Stomach smooth muscle (tissue), 2 donors: ENCODE measurements around the gene NRTN.
"Not testable (repeated sequence)": the region's sequence is repeated elsewhere in the genome, so short reads cannot be mapped to it uniquely, and the experiment has no call there.

Experiments
- H3K27ac ChIP-seq: one replicate; pipeline ENCODE4 v1.7.0; 2013; ENCODE audit warnings: mild to moderate bottlenecking, low read length, inconsistent platforms
- H3K27me3 ChIP-seq, 2 donors: one replicate each; pipeline ENCODE4 v1.7.0; 2013; ENCODE audit warnings: low read length in 2 of 2; ENCODE audit not compliant: insufficient read depth in 2 of 2, control insufficient read depth in 1 of 2
- H3K36me3 ChIP-seq, 2 donors: one replicate each; pipeline ENCODE4 v1.7.0; 2013; ENCODE audit warnings: low read length in 2 of 2; ENCODE audit not compliant: control insufficient read depth in 2 of 2, insufficient read depth in 2 of 2
- H3K4me1 ChIP-seq: one replicate; pipeline ENCODE4 v1.7.0; 2013; ENCODE audit warnings: low read length; ENCODE audit not compliant: control insufficient read depth, insufficient read depth
- H3K4me3 ChIP-seq, 2 donors: one replicate each; pipeline ENCODE4 v1.7.0; 2013; ENCODE audit warnings: low read length in 2 of 2
- H3K9ac ChIP-seq, 2 donors: one replicate each; pipeline ENCODE4 v1.7.0; 2013; ENCODE audit warnings: low read length in 2 of 2, mild to moderate bottlenecking in 1 of 2
- H3K9me3 ChIP-seq, 2 donors: one replicate each; pipeline ENCODE4 v1.7.0; 2013; ENCODE audit warnings: low read length in 2 of 2; ENCODE audit not compliant: control insufficient read depth in 2 of 2
- donor health status: healthy.
- donor health status: Pancreatic carcinoma.

The NRTN gene

DNA sequence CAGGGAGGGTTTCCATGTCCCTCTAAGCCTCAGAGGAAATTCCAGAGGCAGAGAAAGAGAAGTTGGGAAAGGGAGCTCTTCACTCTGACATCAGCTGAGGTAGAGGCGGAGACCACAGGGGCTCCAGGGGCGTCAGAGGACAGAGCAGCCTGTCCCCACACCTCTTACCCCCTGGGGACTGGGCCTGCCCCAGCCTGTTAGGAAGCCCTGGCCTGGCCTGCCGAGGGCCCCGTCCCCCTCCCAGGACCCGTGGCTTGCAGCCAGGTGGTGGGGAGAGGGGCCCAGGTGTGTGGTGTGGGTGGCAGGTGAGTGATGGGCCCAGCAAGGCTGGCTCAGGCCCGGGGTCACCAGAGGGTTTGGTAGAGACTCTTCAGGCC lies 36.9 kb downstream of the NRTN start:
- not testable (repeated sequence) for H3K9me3 ChIP-seq, H3K27ac ChIP-seq, H3K9ac ChIP-seq, H3K27me3 ChIP-seq, H3K4me3 ChIP-seq, H3K4me1 ChIP-seq, H3K36me3 ChIP-seq

DNA sequence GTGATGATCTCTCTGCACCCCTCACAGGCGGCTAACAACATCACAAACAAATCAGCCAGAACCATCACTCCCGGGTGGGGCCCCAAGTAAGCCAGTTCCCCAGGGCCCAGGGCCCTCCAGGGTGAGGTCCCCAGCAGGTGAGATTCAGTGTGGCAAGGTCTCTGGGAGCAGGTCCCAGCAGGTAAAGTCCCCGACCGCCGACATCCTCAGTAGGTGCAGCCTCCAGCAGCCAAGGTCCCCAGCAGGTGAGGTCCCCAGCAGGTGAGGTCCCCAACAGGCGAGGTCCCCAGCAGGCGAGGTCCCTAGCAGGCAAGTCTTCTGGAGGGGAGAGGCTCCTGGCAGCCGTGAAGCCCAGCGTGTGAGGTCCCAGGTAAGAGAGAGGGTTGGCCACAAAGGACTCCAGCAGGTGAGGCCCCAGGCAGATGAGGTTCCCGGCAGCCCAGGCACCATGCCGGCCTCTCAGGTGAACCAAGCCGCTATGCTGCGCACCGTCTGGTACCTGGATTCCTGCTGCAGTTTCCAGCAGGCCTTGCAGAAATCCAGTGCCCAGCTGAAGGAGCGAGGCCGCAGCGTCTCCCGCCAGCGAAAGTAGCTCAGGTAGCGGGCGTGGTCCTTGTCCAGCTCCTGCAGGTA lies 38.5 kb downstream of the NRTN start:
- no peaks in the 10 kb centered on the region for H3K36me3 ChIP-seq
- peaks cover 5% of the 10 kb centered on the region for H3K4me1 ChIP-seq
- H3K4me3 ChIP-seq = no peak overlapping the region
- H3K27me3 ChIP-seq = no peaks in the 10 kb centered on the region
- no peaks in the 10 kb centered on the region for H3K9me3 ChIP-seq
- H3K9ac ChIP-seq = no peak overlapping the region
- H3K27ac ChIP-seq = no peak overlapping the region

DNA sequence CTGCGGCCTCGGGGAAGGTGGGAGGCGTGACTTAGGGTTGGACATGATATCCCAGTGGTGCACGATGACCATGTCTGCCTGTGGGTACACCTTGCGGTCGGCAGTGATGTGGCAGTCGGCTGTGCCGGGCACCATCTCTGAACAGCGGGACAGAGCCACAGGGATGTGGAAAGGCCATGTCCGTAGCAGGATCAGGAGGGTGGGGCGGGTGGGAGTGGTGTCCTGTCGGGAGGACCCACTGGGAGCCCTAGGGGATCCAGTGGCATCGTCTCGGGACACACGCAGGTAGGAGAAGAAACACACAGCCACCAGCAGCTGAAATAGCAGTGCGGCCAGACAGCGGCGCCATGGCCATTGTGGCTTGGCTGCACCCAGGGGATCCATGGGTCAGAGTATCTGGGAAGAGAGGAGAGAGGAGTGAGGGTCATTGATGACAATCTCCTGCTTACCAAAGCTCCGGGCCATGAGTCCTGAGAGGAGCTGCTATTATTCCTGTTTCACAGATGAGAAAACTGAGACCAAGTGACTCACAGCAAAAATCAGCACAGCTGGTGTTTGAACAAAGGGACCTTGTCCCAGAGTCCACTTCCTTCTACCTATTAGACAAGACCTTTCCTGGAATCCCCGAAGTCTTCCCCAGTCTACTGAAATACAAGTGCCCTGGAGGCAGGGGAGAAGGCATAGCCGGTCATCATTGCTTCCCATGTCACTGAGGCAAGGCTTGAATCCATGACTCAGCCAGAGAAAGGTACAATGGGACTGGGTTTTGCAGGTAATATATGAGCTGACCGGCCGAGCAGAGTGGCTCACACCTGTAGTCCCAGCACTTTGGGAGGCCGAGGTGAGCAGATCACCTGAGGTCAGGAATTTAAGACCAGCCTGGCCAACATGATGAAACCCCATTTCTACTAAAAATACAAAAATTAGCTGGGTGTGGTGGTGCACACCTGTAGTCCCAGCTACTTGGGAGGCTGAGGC lies 39.9 kb downstream of the NRTN start:
- Histone ChIP-seq H3K9ac (no peak overlapping the region), H3K27ac (no peak overlapping the region), H3K4me3 (no peak overlapping the region), H3K9me3 (no peaks in the 10 kb centered on the region), H3K4me1 (peaks cover 5% of the 10 kb centered on the region), H3K27me3 (no peaks in the 10 kb centered on the region), H3K36me3 (no peaks in the 10 kb centered on the region)

- H3K27me3 ChIP-seq, H3K4me1 ChIP-seq, H3K4me3 ChIP-seq, H3K9me3 ChIP-seq, H3K36me3 ChIP-seq, H3K9ac ChIP-seq, H3K27ac ChIP-seq: not testable (repeated sequence)
Observed at GRCh38 chr19:5847846-5848245, 43.0 kb downstream of the NRTN start.

GRCh38 chr19:5848621-5849020 lies 43.8 kb downstream of the NRTN start:
- not testable (repeated sequence) for H3K27me3 ChIP-seq, H3K4me3 ChIP-seq, H3K27ac ChIP-seq, H3K36me3 ChIP-seq, H3K4me1 ChIP-seq, H3K9me3 ChIP-seq, H3K9ac ChIP-seq

DNA sequence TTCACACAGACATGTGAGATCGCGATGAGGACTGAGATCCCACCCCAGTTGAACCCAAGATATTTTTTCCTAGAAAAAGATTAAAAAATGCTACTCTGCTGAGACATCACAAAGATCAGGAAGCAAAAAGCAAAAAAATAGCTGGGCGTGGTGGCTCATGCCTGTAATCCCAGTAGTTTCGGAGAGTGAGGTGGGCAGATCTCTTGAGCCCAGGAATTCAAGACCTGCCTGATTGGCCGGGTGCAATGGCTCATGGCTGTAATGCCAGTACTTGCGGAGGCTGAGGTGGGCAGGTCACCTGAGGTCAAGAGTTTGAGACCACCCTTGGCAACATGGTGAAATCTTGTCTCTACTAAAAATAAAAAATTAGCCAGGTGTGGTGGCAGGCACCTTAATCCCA lies 45.3 kb downstream of the NRTN start:
- Histone ChIP-seq H3K9me3 (no peaks in the 10 kb centered on the region), H3K27me3 (no peaks in the 10 kb centered on the region), H3K9ac (no peak overlapping the region), H3K4me3 (no peak overlapping the region), H3K36me3 (no peaks in the 10 kb centered on the region), H3K27ac (no peak overlapping the region), H3K4me1 (peaks cover 6% of the 10 kb centered on the region)

DNA sequence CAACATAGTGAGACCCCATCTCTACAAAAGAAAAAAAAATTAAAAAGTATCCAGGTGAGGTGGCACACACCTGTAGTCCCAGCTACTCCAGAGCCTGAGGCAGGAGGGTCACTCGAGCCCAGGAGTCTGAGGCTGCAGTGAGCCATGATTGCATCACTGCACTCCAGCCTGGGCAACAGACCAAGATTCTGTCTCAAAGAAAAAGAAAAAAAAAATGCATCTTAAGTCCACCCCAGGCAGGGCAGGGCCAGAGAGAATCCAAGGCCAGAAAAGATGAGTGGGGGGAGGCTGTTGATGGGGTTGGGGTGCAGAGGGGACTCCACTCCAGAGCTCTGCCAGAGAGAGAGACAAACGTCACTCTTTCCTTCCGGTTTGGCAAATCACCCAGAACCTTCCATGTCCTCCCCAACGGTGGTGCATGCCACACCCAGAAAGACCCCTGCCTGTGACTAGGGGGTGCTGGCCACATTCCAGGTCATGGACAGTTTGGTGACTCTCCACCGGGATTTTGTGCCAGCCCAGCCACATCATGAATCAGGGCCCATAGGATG lies 46.0 kb downstream of the NRTN start:
- no peak overlapping the region for H3K4me3 ChIP-seq

DNA sequence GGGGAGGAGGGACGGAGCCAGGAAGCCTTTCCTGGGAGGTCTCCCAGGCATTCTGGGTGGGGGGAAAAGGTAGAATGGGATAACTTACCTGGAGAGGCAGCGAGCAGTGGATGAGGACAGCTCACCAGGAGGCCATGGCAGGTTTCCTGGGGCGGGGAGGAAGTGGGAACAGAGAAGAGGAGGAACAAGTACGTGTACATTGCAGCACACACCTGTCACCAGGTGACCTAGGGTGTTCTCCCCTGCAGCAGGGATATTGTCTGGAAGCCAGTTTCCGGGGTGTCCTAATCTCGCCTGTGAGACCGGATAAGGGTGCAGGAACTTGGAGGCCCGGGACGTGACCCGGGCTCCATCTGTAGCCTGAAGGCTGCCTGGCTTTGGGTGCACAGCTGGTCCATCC lies 46.4 kb downstream of the NRTN start, which contains the start of gene FUT3:
Gene FUT3 (minus strand): TSS at position 148 of the 400 bp plus-strand sequence.
- H3K9ac ChIP-seq = no peak within 1 kb of the TSS
- no peaks in the 10 kb centered on the region for H3K36me3 ChIP-seq
- no peak within 1 kb of the TSS for H3K4me3 ChIP-seq
- peaks cover 6% of the 10 kb centered on the region for H3K4me1 ChIP-seq
- H3K9me3 ChIP-seq = no peaks in the 10 kb centered on the region
- no peaks in the 10 kb centered on the region for H3K27me3 ChIP-seq
- no peak within 1 kb of the TSS for H3K27ac ChIP-seq

More for the DNA sequence above, 46.0 kb downstream of the NRTN start:
- Histone ChIP-seq H3K27me3 (no peaks in the 10 kb centered on the region), H3K4me1 (peaks cover 6% of the 10 kb centered on the region), H3K36me3 (no peaks in the 10 kb centered on the region), H3K9ac (no peak overlapping the region), H3K9me3 (no peaks in the 10 kb centered on the region), H3K27ac (no peak overlapping the region)

GRCh38 chr19:5854121-5854520 lies 49.3 kb downstream of the NRTN start:
- H3K27me3 ChIP-seq, H3K27ac ChIP-seq, H3K4me1 ChIP-seq, H3K36me3 ChIP-seq, H3K9ac ChIP-seq, H3K9me3 ChIP-seq, H3K4me3 ChIP-seq: not testable (repeated sequence)

DNA sequence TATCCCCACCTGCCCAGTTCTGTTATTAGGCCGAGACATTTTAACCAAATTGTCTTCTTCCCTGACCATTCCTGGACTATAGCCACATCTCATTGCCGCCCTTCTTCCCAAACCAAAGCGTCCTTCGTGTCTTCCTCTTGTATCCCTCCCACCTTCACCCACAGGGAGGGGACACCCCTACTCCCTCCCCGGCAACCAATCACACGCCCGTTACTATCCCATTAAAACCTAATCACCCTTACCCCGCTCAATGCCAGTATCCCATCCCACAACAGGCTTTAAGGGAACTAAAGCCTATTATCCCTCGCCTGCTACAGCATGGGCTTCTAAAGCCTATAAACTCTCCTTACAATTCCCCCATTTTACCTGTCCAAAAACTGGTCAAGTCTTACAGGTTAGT lies 50.3 kb downstream of the NRTN start:
- H3K4me1 ChIP-seq, H3K27me3 ChIP-seq, H3K9ac ChIP-seq, H3K36me3 ChIP-seq, H3K27ac ChIP-seq, H3K9me3 ChIP-seq, H3K4me3 ChIP-seq: not testable (repeated sequence)
